Nephron progenitor cell (in vitro differentiated cells): Measurements from ENCODE around the gene BMP8A.

Source experiments
- DNase-seq: peaks from one replicate; pipeline ENCODE4 v3.0.0; 2021
- H3K27ac Mint-ChIP-seq: 2 replicates; pipeline ENCODE4 v1.8.0; 2021; ENCODE audit warnings: mild to moderate bottlenecking, moderate library complexity, mixed read lengths
- H3K27me3 Mint-ChIP-seq: 2 replicates; pipeline ENCODE4 v1.8.0; 2021; ENCODE audit warnings: mild to moderate bottlenecking, low read depth, mixed read lengths; ENCODE audit not compliant: poor library complexity
- H3K36me3 Mint-ChIP-seq: 2 replicates; pipeline ENCODE4 v1.8.0; 2021; ENCODE audit warnings: low read depth, mixed read lengths
- H3K4me1 Mint-ChIP-seq: 2 replicates; pipeline ENCODE4 v1.8.0; 2021; ENCODE audit warnings: mixed read lengths
- H3K4me3 Mint-ChIP-seq: 2 replicates; pipeline ENCODE4 v1.8.0; 2021; ENCODE audit warnings: mild to moderate bottlenecking, moderate library complexity, mixed read lengths
- H3K9me3 Mint-ChIP-seq: 2 replicates; pipeline ENCODE4 v1.8.0; 2021; ENCODE audit warnings: mild to moderate bottlenecking, moderate library complexity, mixed read lengths
- CTCF ChIP-seq: fragments of 200-600 bp; sonication (generic); IDR thresholded peaks from 2 replicates; pipeline ENCODE4 v1.5.0; 2021; ENCODE audit warnings: antibody characterized with exemption

BMP8A gene

GRCh38 chr1:39540504-39541031 is 49.1 kb downstream of the BMP8A start:
- TF ChIP-seq CTCF = no peak
- no peak overlapping the region for H3K27ac Mint-ChIP-seq
- no peak for DNase-seq
- H3K4me3 Mint-ChIP-seq = no peak overlapping the region
- H3K9me3 Mint-ChIP-seq = no peaks in the 10 kb centered on the region
- H3K36me3 Mint-ChIP-seq = peaks cover 49% of the 10 kb centered on the region
- H3K4me1 Mint-ChIP-seq = no peaks in the 10 kb centered on the region
- no peaks in the 10 kb centered on the region for H3K27me3 Mint-ChIP-seq

GRCh38 chr1:39542924-39543323 is 51.5 kb downstream of the BMP8A start:
- Mint-ChIP-seq H3K27me3 (peaks cover 2% of the 10 kb centered on the region), H3K9me3 (no peaks in the 10 kb centered on the region), H3K27ac (no peak overlapping the region), H3K36me3 (peaks cover 51% of the 10 kb centered on the region), H3K4me3 (no peak overlapping the region), H3K4me1 (no peaks in the 10 kb centered on the region)
- TF ChIP-seq CTCF = no peak
- no peak for DNase-seq

GRCh38 chr1:39544327-39544726 is 52.9 kb downstream of the BMP8A start:
- Mint-ChIP-seq H3K4me1 (no peaks in the 10 kb centered on the region), H3K27ac (no peak overlapping the region), H3K36me3 (peaks cover 51% of the 10 kb centered on the region), H3K27me3 (peaks cover 2% of the 10 kb centered on the region), H3K4me3 (no peak overlapping the region), H3K9me3 (no peaks in the 10 kb centered on the region)
- DNase-seq = no peak
- no peak for TF ChIP-seq CTCF

GRCh38 chr1:39545531-39545930 is 54.1 kb downstream of the BMP8A start:
- no peak overlapping the region for H3K4me3 Mint-ChIP-seq
- H3K9me3 Mint-ChIP-seq = no peaks in the 10 kb centered on the region
- no peaks in the 10 kb centered on the region for H3K4me1 Mint-ChIP-seq

GRCh38 chr1:39554277-39554676 is 62.8 kb downstream of the BMP8A start:
- Mint-ChIP-seq H3K9me3 (no peaks in the 10 kb centered on the region), H3K27me3 (peaks cover 6% of the 10 kb centered on the region), H3K4me3 (no peak overlapping the region), H3K4me1 (peaks cover 12% of the 10 kb centered on the region), H3K27ac (no peak overlapping the region), H3K36me3 (peaks cover 42% of the 10 kb centered on the region)
- no peak for DNase-seq
- TF ChIP-seq CTCF = no peak

More at GRCh38 chr1:39545531-39545930, 54.1 kb downstream of the BMP8A start:
- H3K27me3 Mint-ChIP-seq = peaks cover 2% of the 10 kb centered on the region
- no peak for DNase-seq
- TF ChIP-seq CTCF = no peak
- no peak overlapping the region for H3K27ac Mint-ChIP-seq
- H3K36me3 Mint-ChIP-seq = peaks cover 56% of the 10 kb centered on the region

GRCh38 chr1:39561279-39561678 is 69.8 kb downstream of the BMP8A start:
- H3K36me3 Mint-ChIP-seq = peaks cover 81% of the 10 kb centered on the region
- no peak overlapping the region for H3K27ac Mint-ChIP-seq
- peaks cover 6% of the 10 kb centered on the region for H3K27me3 Mint-ChIP-seq
- DNase-seq = no peak
- H3K4me1 Mint-ChIP-seq = peaks cover 12% of the 10 kb centered on the region
- no peak overlapping the region for H3K4me3 Mint-ChIP-seq
- no peak for TF ChIP-seq CTCF
- H3K9me3 Mint-ChIP-seq = no peaks in the 10 kb centered on the region
